ENCODE results near the gene TMEM37. TPM values are rescaled to one million over a fixed set of nuclear protein-coding genes. Genes with fewer than 3 reads are reported as not detected.

TMEM37 gene
- total and polyA plus RNA-seq, 4 donors: 17.6 to 125 (median 37.4) TPM

GRCh38 chr2:119440501-119440870, 8.8 kb downstream of the TMEM37 start:
- no peak overlapping the region for H3K9ac ChIP-seq (ENCODE audit: low read depth in 1 of 2, low read length in 2 of 2)
- no peaks in the 10 kb centered on the region for H3K9me3 ChIP-seq (ENCODE audit: control insufficient read depth in 4 of 4, low read length in 3 of 4)
- no peak for DNase-seq (ENCODE audit: low spot score)
- TF ChIP-seq FOXA1 (IDR thresholded peaks at IDR 0.05) (no peak), SP1 (IDR thresholded peaks at IDR 0.05) (no peak), HNF4G (IDR thresholded peaks at IDR 0.05) (no peak), TAF1 (conservative IDR thresholded peaks at IDR 0.05) (no peak), NR2F2 (IDR thresholded peaks at IDR 0.05) (no peak), FOXA2 (IDR thresholded peaks at IDR 0.05) (no peak), HNF4A (conservative IDR thresholded peaks at IDR 0.05) (no peak), RXRA (IDR thresholded peaks at IDR 0.05) (no peak), YY1 (IDR thresholded peaks at IDR 0.05) (no peak), EGR1 (IDR thresholded peaks at IDR 0.05; ENCODE audit: low read depth in 2 of 2) (no peak), GABPA (IDR thresholded peaks at IDR 0.05 in 1 of 2, conservative IDR thresholded peaks at IDR 0.05 in 1 of 2) (no peak), JUND (IDR thresholded peaks at IDR 0.05) (no peak), RAD21 (IDR thresholded peaks at IDR 0.05) (no peak)
- TF ChIP-seq, protein P1, sequence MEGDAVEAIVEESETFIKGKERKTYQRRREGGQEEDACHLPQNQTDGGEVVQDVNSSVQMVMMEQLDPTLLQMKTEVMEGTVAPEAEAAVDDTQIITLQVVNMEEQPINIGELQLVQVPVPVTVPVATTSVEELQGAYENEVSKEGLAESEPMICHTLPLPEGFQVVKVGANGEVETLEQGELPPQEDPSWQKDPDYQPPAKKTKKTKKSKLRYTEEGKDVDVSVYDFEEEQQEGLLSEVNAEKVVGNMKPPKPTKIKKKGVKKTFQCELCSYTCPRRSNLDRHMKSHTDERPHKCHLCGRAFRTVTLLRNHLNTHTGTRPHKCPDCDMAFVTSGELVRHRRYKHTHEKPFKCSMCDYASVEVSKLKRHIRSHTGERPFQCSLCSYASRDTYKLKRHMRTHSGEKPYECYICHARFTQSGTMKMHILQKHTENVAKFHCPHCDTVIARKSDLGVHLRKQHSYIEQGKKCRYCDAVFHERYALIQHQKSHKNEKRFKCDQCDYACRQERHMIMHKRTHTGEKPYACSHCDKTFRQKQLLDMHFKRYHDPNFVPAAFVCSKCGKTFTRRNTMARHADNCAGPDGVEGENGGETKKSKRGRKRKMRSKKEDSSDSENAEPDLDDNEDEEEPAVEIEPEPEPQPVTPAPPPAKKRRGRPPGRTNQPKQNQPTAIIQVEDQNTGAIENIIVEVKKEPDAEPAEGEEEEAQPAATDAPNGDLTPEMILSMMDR (IDR thresholded peaks at IDR 0.05; ENCODE audit: low read depth, low read length, missing input control): no peak
- TF ChIP-seq, protein P2, sequence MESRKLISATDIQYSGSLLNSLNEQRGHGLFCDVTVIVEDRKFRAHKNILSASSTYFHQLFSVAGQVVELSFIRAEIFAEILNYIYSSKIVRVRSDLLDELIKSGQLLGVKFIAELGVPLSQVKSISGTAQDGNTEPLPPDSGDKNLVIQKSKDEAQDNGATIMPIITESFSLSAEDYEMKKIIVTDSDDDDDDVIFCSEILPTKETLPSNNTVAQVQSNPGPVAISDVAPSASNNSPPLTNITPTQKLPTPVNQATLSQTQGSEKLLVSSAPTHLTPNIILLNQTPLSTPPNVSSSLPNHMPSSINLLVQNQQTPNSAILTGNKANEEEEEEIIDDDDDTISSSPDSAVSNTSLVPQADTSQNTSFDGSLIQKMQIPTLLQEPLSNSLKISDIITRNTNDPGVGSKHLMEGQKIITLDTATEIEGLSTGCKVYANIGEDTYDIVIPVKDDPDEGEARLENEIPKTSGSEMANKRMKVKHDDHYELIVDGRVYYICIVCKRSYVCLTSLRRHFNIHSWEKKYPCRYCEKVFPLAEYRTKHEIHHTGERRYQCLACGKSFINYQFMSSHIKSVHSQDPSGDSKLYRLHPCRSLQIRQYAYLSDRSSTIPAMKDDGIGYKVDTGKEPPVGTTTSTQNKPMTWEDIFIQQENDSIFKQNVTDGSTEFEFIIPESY (IDR thresholded peaks at IDR 0.05): no peak
- TF ChIP-seq, protein P3, sequence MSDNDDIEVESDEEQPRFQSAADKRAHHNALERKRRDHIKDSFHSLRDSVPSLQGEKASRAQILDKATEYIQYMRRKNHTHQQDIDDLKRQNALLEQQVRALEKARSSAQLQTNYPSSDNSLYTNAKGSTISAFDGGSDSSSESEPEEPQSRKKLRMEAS (IDR thresholded peaks at IDR 0.05): no peak
- TF ChIP-seq, protein P4, sequence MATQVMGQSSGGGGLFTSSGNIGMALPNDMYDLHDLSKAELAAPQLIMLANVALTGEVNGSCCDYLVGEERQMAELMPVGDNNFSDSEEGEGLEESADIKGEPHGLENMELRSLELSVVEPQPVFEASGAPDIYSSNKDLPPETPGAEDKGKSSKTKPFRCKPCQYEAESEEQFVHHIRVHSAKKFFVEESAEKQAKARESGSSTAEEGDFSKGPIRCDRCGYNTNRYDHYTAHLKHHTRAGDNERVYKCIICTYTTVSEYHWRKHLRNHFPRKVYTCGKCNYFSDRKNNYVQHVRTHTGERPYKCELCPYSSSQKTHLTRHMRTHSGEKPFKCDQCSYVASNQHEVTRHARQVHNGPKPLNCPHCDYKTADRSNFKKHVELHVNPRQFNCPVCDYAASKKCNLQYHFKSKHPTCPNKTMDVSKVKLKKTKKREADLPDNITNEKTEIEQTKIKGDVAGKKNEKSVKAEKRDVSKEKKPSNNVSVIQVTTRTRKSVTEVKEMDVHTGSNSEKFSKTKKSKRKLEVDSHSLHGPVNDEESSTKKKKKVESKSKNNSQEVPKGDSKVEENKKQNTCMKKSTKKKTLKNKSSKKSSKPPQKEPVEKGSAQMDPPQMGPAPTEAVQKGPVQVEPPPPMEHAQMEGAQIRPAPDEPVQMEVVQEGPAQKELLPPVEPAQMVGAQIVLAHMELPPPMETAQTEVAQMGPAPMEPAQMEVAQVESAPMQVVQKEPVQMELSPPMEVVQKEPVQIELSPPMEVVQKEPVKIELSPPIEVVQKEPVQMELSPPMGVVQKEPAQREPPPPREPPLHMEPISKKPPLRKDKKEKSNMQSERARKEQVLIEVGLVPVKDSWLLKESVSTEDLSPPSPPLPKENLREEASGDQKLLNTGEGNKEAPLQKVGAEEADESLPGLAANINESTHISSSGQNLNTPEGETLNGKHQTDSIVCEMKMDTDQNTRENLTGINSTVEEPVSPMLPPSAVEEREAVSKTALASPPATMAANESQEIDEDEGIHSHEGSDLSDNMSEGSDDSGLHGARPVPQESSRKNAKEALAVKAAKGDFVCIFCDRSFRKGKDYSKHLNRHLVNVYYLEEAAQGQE (IDR thresholded peaks at IDR 0.05): no peak
- WGBS: 75% methylated on average over 1 of the region's 1 CpG
- H3K4me3 ChIP-seq (ENCODE audit: low read depth in 1 of 3, low read length in 3 of 3): no peak overlapping the region
- no peak overlapping the region for H3K27ac ChIP-seq (ENCODE audit: low read depth in 1 of 2, low read length in 2 of 2)
- no peaks in the 10 kb centered on the region for H3K27me3 ChIP-seq (ENCODE audit: control insufficient read depth in 4 of 4, insufficient read depth in 4 of 4, low read length in 3 of 4)
- peaks cover 5 to 14% (median 8%) of the 10 kb centered on the region in 4 donors for H3K36me3 ChIP-seq (ENCODE audit: control insufficient read depth in 4 of 4, insufficient read depth in 3 of 4, low read depth in 1 of 4, low read length in 3 of 4)
- H3K4me1 ChIP-seq (ENCODE audit: control insufficient read depth in 4 of 4, insufficient read depth in 4 of 4, low read length in 3 of 4): peaks cover 11 to 31% (median 25%) of the 10 kb centered on the region in 4 donors

DNA sequence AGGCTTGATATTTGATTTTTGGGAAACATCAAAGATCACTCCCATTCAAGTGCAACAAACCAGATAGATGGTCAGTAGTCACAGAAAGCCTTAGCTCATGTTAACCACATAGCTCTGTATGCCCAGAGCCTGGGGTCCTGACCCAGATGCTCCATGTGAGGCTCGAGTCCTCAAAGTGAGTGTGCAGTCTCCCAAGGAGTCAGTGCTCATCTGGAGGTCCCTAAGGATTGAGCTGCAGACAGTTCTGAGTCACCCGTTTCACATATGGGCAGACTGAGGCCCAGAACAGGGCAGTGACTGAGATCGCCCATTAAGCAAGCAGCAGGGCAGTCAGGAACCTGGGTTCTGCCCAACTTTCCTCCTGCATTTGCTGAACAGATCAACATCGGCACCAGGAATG, 9.2 kb downstream of the TMEM37 start:
- no peaks in the 10 kb centered on the region for H3K27me3 ChIP-seq (ENCODE audit: control insufficient read depth in 4 of 4, insufficient read depth in 4 of 4, low read length in 3 of 4)
- H3K27ac ChIP-seq (ENCODE audit: low read depth in 1 of 2, low read length in 2 of 2): no peak overlapping the region
- peaks cover 11 to 27% (median 21%) of the 10 kb centered on the region in 4 donors for H3K4me1 ChIP-seq (ENCODE audit: control insufficient read depth in 4 of 4, insufficient read depth in 4 of 4, low read length in 3 of 4)
- H3K9me3 ChIP-seq (ENCODE audit: control insufficient read depth in 4 of 4, low read length in 3 of 4): no peaks in the 10 kb centered on the region
- no peak for DNase-seq (ENCODE audit: low spot score)
- TF ChIP-seq, protein P3 (IDR thresholded peaks at IDR 0.05): no peak
- TF ChIP-seq NR2F2 (IDR thresholded peaks at IDR 0.05): no peak
- TF ChIP-seq, protein P4 (IDR thresholded peaks at IDR 0.05): no peak
- TF ChIP-seq RAD21 (IDR thresholded peaks at IDR 0.05): no peak
- TF ChIP-seq ATF3 (IDR thresholded peaks at IDR 0.05): no peak
- TF ChIP-seq JUND (IDR thresholded peaks at IDR 0.05): no peak
- H3K4me3 ChIP-seq (ENCODE audit: low read depth in 1 of 3, low read length in 3 of 3): no peak overlapping the region
- H3K36me3 ChIP-seq (ENCODE audit: control insufficient read depth in 4 of 4, insufficient read depth in 3 of 4, low read depth in 1 of 4, low read length in 3 of 4): peaks cover 5 to 14% (median 8%) of the 10 kb centered on the region in 4 donors
- 87% methylated on average over 4 of the region's 4 CpGs for WGBS
- no peak overlapping the region for H3K9ac ChIP-seq (ENCODE audit: low read depth in 1 of 2, low read length in 2 of 2)

Data from liver (tissue), 9 donors.